Liver (tissue), 9 donors: Measurements from ENCODE around the gene MAN2A1. TPM values are rescaled to one million over a fixed set of nuclear protein-coding genes. Genes with fewer than 3 reads are reported as not detected.

Experiments
- DNase-seq: peaks from one replicate; pipeline ENCODE4 v3.0.0-alpha.2; 2017; ENCODE audit warnings: low spot score
- H3K27ac ChIP-seq, 2 donors: one replicate each; pipeline ENCODE4 v1.7.0; 2013; ENCODE audit warnings: inconsistent platforms in 2 of 2, low read length in 2 of 2, control low read depth in 1 of 2, low read depth in 1 of 2, mild to moderate bottlenecking in 1 of 2
- H3K27me3 ChIP-seq, 4 donors: one replicate each; pipeline versions ENCODE4 v1.6.1 to v1.7.0; 2013; ENCODE audit warnings: low read length in 3 of 4, inconsistent platforms in 1 of 4, mild to moderate bottlenecking in 1 of 4, moderate library complexity in 1 of 4; ENCODE audit not compliant: control insufficient read depth in 4 of 4, insufficient read depth in 4 of 4
- H3K36me3 ChIP-seq, 4 donors: one replicate each; pipeline versions ENCODE4 v1.6.1 to v1.7.0; 2013; ENCODE audit warnings: low read length in 3 of 4, mild to moderate bottlenecking in 3 of 4, low read depth in 1 of 4, moderate library complexity in 1 of 4; ENCODE audit not compliant: control insufficient read depth in 4 of 4, insufficient read depth in 3 of 4
- H3K4me1 ChIP-seq, 4 donors: one replicate each; pipeline versions ENCODE4 v1.6.1 to v1.7.0; 2013; ENCODE audit warnings: low read length in 3 of 4, mild to moderate bottlenecking in 3 of 4, moderate library complexity in 1 of 4; ENCODE audit not compliant: control insufficient read depth in 4 of 4, insufficient read depth in 4 of 4
- H3K4me3 ChIP-seq, 3 donors: one replicate each; pipeline versions ENCODE4 v1.6.1 to v1.7.0; 2013; ENCODE audit warnings: low read length in 3 of 3, control low read depth in 1 of 3, low read depth in 1 of 3, mild to moderate bottlenecking in 1 of 3
- H3K9ac ChIP-seq, 2 donors: one replicate each; pipeline ENCODE4 v1.7.0; 2013; ENCODE audit warnings: low read length in 2 of 2, mild to moderate bottlenecking in 2 of 2, moderate library complexity in 2 of 2, control low read depth in 1 of 2, low read depth in 1 of 2
- H3K9me3 ChIP-seq, 4 donors: one replicate each; pipeline versions ENCODE4 v1.6.1 to v1.7.0; 2013; ENCODE audit warnings: low read length in 3 of 4; ENCODE audit not compliant: control insufficient read depth in 4 of 4
- CTCF ChIP-seq: fragments of 150-350 bp; IDR thresholded peaks from 2 replicates; pipeline ENCODE4 v1.5.1; 2017; ENCODE audit warnings: improper control_type of control experiment, low read depth, low read length; ENCODE audit not compliant: missing input control
- EGR1 ChIP-seq, 2 donors: IDR thresholded peaks; 2 replicates each; pipeline ENCODE4 v1.6.1; 2016 to 2018; ENCODE audit warnings: antibody characterized with exemption in 2 of 2, low read depth in 2 of 2
- FOXA1 ChIP-seq: IDR thresholded peaks from 2 replicates; pipeline ENCODE4 v1.6.1; 2016; ENCODE audit warnings: antibody characterized with exemption
- FOXA2 ChIP-seq: IDR thresholded peaks from 2 replicates; pipeline ENCODE4 v1.6.1; 2016; ENCODE audit warnings: antibody characterized with exemption
- GABPA ChIP-seq, 2 donors: IDR thresholded peaks in 1 of 2; conservative IDR thresholded peaks in 1 of 2; 2 replicates each; pipeline ENCODE4 v1.6.1; 2016; ENCODE audit warnings: antibody characterized with exemption in 2 of 2, mild to moderate bottlenecking in 1 of 2, moderate library complexity in 1 of 2
- HNF4A ChIP-seq, 2 donors: conservative IDR thresholded peaks; 2 replicates each; pipeline ENCODE4 v1.6.1; 2016; ENCODE audit warnings: antibody characterized with exemption in 2 of 2, mild to moderate bottlenecking in 2 of 2
- HNF4G ChIP-seq: IDR thresholded peaks from 2 replicates; pipeline ENCODE4 v1.6.1; 2016; ENCODE audit warnings: antibody characterized with exemption
- JUND ChIP-seq, 2 donors: IDR thresholded peaks; 2 replicates each; pipeline ENCODE4 v1.6.1; 2016; ENCODE audit warnings: antibody characterized with exemption in 2 of 2
- NR2F2 ChIP-seq: IDR thresholded peaks from 2 replicates; pipeline ENCODE4 v1.6.1; 2016; ENCODE audit warnings: antibody characterized with exemption
- REST ChIP-seq: IDR thresholded peaks from 2 replicates; pipeline ENCODE4 v1.6.1; 2016; ENCODE audit warnings: antibody characterized with exemption, mild to moderate bottlenecking
- RXRA ChIP-seq, 2 donors: IDR thresholded peaks; 2 replicates each; pipeline ENCODE4 v1.6.1; 2017 to 2018; ENCODE audit warnings: antibody characterized with exemption in 2 of 2, mild to moderate bottlenecking in 1 of 2
- TAF1 ChIP-seq: conservative IDR thresholded peaks from 2 replicates; pipeline ENCODE4 v1.6.1; 2016; ENCODE audit warnings: antibody characterized with exemption, mild to moderate bottlenecking
- WGBS: extraction: QIAGEN DNeasy Blood & Tissue Kit; methylation state at CpG from one replicate; pipeline ENCODE4 v1.1.7; 2013; 5-methylcytosine and 5-hydroxymethylcytosine counted together
- polyA plus RNA-seq, 2 donors: library from polyadenylated mRNA; stranded (reverse) in 1 of 2; unstranded in 1 of 2; fragments of 200-250 nt in 1 of 2; fragments of >200 nt in 1 of 2; fragmentation: Nextera tagmentation in 1 of 2; extraction: Ambion mirVana in 1 of 2; gene quantifications; one replicate each; pipeline versions ENCODE4 v1.2.1 to v1.2.3, GENCODE V29; 2013 to 2015
- total RNA-seq, 2 donors: library from RNA; depleted of rRNA; stranded (reverse); fragments of >200 nt; gene quantifications; one replicate each; pipeline ENCODE4 v1.2.3, GENCODE V29; 2014
- TF ChIP-seq, protein P1 (sequence below): IDR thresholded peaks from 2 replicates; pipeline ENCODE4 v1.6.1; 2016; ENCODE audit warnings: antibody characterized with exemption
- donor health status: healthy.
- donor health status: healthy.
- donor health status: healthy.
- donor health status: healthy.
- donor health status: healthy.

MAN2A1 gene
- total and polyA plus RNA-seq, 4 donors: 21.4 to 82.8 (median 47.3) TPM

DNA sequence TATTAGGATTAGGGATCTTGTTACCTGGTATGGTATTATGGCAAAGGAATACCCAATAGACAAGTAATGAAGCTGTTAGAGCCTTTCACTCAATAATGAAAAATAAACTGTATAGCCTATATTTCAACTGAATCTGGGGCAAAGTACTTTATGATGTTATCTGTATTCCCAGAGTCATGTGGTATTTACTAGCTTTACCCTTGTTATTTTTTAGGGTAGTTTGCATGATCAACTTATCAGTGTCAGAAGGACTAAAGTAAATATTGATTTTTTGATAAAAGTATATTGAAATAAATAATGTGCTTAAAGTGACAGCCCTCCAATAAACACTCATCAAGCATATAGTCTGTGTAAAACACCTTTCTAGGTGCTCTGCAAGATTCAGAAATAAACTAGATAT, 64.6 kb downstream of the MAN2A1 start:
- Histone ChIP-seq H3K4me3 (no peak overlapping the region), H3K36me3 (peaks cover 0 to 11% (median 5%) of the 10 kb centered on the region in 4 donors), H3K9me3 (no peaks in the 10 kb centered on the region), H3K9ac (no peak overlapping the region), H3K27ac (no peak overlapping the region), H3K4me1 (peaks cover 2 to 7% (median 6%) of the 10 kb centered on the region in 4 donors), H3K27me3 (no peaks in the 10 kb centered on the region)
- TF ChIP-seq, protein P1, sequence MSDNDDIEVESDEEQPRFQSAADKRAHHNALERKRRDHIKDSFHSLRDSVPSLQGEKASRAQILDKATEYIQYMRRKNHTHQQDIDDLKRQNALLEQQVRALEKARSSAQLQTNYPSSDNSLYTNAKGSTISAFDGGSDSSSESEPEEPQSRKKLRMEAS: no peak
- no peak for TF ChIP-seq HNF4G
- TF ChIP-seq FOXA2: peak; percentile 63
- TF ChIP-seq EGR1 (IDR thresholded peaks at IDR 0.05; ENCODE audit: low read depth in 2 of 2): no peak
- no peak for TF ChIP-seq NR2F2
- no peak for TF ChIP-seq GABPA (IDR thresholded peaks at IDR 0.05 in 1 of 2, conservative IDR thresholded peaks at IDR 0.05 in 1 of 2)
- no peak for TF ChIP-seq CTCF
- no peak for TF ChIP-seq FOXA1
- peak in 1 of 2 donors; percentile 31 for TF ChIP-seq RXRA (IDR thresholded peaks at IDR 0.05)
- peak; percentile 11 to 44 for TF ChIP-seq HNF4A (conservative IDR thresholded peaks at IDR 0.05)
- no peak for DNase-seq

GRCh38 chr5:109755761-109756160, 66.0 kb downstream of the MAN2A1 start:
- whole genome bisulfite sequencing: 94% methylated on average over 2 of the region's 2 CpGs
- Histone ChIP-seq H3K4me3 (no peak overlapping the region), H3K27ac (no peak overlapping the region), H3K9me3 (no peaks in the 10 kb centered on the region), H3K4me1 (peaks cover 2 to 7% (median 6%) of the 10 kb centered on the region in 4 donors), H3K36me3 (peaks cover 0 to 11% (median 5%) of the 10 kb centered on the region in 4 donors), H3K9ac (no peak overlapping the region), H3K27me3 (no peaks in the 10 kb centered on the region)
- DNase-seq: no peak
- TF ChIP-seq RXRA (IDR thresholded peaks at IDR 0.05) (no peak), REST (no peak)

DNA sequence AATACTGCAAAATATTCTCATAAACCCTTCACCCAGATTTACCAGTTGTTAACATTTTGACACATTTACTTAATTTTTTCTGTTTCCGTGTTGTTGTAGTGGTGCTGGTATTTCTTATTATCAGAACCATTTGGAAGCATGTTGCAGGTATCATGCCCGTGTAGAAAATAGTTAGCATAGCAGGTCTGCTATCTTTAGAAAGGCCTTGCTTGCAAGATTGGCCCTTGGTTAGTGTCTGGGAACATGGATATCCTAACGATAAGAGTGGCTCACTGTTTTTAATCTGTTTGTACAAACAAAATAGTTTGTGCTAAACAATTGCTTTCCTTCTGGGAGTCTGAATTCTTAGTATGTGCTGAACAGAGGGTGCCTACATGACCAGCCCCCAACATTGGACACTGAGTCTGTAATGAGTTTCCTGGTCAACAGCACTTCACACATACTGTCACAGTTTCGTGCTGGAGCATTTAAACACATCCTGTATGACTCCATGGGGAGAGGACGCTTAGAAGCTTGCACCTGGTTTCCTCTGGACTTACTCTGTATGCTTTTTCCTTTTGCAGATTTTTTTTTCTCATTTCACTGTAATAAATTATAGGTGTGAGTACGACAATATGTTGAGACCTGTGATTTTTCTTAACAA, 66.9 kb downstream of the MAN2A1 start:
- WGBS: 80% methylated on average over 6 of the region's 6 CpGs

More for the DNA sequence above, 66.9 kb downstream of the MAN2A1 start:
- Histone ChIP-seq H3K9ac (no peak overlapping the region), H3K27me3 (no peaks in the 10 kb centered on the region), H3K4me1 (peaks cover 2 to 7% (median 6%) of the 10 kb centered on the region in 4 donors), H3K36me3 (peaks cover 0 to 11% (median 5%) of the 10 kb centered on the region in 4 donors), H3K9me3 (no peaks in the 10 kb centered on the region), H3K4me3 (no peak overlapping the region), H3K27ac (no peak overlapping the region)
- DNase-seq: no peak
- TF ChIP-seq RXRA (IDR thresholded peaks at IDR 0.05): no peak
- no peak for TF ChIP-seq GABPA (IDR thresholded peaks at IDR 0.05 in 1 of 2, conservative IDR thresholded peaks at IDR 0.05 in 1 of 2)
- TF ChIP-seq TAF1: no peak
- TF ChIP-seq JUND (IDR thresholded peaks at IDR 0.05): no peak
